Measurements from ENCODE around the gene TBK1.

TBK1 gene

DNA sequence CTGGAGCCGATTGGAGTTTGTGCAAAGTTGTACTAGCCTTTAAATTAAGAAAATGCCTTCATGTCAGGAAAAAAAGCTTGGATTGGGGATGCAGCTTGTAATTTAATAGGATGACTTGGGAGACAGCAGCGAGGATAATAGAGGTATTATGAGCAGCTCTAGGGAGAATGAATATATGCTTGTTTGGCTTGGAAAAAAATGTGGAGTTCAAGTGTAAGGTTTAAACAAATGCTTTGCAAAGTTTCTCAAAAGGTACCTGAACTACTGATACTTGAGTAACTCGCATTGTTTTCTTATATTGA lies 93.1 kb downstream of the TBK1 start:
- no peak for DNase-seq (ENCODE audit: low read depth)

- no peak for DNase-seq (ENCODE audit: low read depth)
Measured at GRCh38 chr12:64549108-64549507, 97.2 kb downstream of the TBK1 start.

GRCh38 chr12:64550755-64551154 lies 98.8 kb downstream of the TBK1 start:
- no peak for DNase-seq (ENCODE audit: low read depth)

GRCh38 chr12:64551676-64552075 lies 99.8 kb downstream of the TBK1 start:
- DNase-seq (ENCODE audit: low read depth) = no peak
